SHP77 (cell line): ENCODE results near the gene ITGA4.
"Not testable (repeated sequence)": the region's sequence is repeated elsewhere in the genome, so short reads cannot be mapped to it uniquely, and the experiment has no call there.

Source experiments
- DNase-seq, 2 experiments: peaks; one replicate each; lab custom pipeline; 2025; lab: John Stamatoyannopoulos, UW

The ITGA4 gene

DNA sequence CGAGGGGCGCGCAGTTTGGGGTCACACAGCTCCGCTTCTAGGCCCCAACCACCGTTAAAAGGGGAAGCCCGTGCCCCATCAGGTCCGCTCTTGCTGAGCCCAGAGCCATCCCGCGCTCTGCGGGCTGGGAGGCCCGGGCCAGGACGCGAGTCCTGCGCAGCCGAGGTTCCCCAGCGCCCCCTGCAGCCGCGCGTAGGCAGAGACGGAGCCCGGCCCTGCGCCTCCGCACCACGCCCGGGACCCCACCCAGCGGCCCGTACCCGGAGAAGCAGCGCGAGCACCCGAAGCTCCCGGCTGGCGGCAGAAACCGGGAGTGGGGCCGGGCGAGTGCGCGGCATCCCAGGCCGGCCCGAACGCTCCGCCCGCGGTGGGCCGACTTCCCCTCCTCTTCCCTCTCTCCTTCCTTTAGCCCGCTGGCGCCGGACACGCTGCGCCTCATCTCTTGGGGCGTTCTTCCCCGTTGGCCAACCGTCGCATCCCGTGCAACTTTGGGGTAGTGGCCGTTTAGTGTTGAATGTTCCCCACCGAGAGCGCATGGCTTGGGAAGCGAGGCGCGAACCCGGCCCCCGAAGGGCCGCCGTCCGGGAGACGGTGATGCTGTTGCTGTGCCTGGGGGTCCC lies at the start of gene ITGA4:
Gene ITGA4, plus strand, starts transcription at position 266 of the 620 bp plus-strand sequence. Its CDS starts 269 bp downstream, at position 535.
- no peak for DNase-seq

DNA sequence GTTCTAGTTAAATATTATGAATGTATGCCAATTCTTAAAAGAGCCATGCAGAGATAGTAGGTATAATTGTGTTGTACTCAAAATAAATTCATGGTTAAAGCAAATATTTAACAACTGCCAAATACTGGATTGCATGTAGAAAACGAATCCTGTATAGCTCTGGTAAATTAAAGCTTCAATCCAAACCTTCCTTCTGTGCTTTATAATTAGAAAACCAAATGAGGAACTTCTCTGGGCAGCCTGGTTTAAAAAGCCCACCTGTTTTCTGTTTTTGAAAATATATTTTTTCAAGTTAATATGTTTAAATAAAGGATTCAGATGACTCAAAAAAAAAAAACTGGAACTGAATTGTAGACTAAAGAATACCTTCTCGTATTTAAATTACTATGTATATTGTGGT lies 48.3 kb upstream of the ITGA4 start:
- no peak for DNase-seq

DNA sequence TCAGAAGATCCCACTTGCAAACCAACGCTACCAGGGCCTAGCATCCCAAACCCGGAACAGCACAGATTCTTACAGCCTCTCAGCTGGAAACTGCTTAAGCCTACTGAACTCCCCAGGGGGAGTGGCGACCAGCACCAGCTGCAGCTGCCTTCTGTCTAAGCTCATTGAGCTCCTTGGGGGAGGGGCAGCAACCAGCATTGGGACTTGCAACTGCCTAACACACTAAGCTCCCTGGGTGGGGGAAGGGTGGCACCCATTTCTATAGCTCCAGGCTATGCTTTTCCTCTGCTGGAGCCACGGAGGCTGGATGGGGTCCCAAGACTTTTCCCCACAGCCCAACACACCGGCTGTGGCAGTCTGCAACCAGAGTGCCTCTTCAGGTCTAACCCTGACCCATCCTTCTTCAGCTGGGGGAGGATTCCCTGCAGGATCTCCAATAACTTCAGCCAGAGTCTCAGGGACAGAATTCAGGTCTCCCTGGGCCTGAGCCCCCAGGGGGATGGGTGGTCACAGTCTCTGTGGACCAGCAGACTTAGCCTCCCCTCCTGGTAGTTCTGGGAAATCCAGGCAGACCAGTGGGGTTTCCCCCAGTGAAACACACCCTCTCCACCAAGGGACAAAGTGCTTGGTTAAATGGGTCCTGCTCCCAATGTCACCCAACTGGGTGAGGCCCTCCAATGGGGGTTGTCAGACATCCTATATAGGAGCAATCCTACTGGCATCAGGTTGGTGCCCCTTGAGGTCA lies 45.9 kb upstream of the ITGA4 start:
- DNase-seq, result peak; percentile 82 to 95

DNA sequence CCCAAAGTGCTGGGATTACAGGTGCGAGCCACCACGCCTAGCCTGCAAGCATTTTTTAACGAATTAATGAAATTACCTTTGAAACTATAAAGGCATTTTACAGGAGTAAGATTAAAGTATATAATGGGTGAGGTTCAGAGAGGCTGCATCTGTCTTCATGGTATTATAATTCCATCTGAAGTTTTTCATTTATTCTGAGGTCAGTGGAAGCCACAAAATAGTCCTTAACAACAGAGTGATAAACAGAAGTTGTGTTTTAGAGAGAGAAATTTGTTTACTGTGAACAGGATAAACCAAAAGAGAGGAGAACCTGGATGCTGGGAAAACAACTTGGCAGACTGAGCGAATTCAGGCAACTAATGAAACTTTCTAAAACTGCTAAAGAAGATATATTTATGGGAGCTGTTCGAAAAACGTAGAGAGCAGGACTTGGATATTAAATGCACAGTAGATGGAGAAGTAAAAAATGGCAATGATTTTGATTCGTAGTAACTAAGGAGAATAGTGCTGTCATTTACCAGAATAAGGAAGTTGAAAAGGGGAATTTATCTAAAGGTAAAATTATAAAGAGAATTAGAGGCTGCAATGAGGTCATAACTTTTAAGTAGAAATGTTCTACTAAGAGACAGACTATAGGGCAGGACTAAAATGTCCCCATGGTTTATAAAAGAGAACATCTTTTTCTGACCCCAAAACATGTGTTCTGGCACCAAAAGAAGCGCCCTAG lies 37.9 kb upstream of the ITGA4 start:
- no peak for DNase-seq

DNA sequence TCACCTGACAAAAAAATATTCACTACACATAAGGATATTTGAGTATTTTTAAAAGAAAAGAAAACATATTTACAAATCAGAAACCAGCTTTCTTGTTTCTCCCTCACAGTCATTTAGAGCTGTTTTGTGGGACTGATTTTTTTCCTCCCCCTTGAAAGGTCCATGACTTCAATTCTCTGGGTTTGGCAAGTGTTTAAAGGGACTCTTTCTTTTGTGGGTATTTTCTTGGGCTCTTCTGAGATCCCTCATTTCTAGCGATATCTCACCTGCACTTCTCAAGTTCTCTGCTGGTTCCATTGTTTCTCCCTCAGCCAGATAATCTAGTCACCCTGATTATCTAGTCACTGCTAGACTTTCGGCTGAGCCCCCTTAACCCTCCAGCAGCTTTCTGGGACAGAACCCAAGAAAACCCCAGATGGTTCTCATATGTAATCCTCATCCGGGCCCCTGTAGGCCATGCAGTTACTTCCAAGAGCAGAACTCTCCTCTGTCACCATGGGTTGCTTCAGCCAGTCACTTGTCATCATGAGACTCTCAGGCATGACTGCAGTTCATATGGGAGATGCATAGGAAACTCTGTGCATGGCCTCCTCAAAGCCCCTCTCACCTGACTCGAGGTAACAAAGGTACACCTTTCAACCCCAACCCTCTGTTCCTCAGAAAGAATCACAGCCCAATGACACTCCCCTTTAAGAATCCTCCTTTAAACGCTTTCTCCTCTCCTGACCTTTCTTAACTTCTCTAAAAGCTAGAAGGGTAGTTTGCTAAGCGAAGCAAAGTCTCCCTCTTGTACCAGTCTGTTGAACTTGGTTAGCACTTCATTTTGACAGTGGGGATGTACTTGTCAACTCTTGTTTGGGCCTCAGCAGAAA lies 36.7 kb upstream of the ITGA4 start:
- DNase-seq, result no peak

DNA sequence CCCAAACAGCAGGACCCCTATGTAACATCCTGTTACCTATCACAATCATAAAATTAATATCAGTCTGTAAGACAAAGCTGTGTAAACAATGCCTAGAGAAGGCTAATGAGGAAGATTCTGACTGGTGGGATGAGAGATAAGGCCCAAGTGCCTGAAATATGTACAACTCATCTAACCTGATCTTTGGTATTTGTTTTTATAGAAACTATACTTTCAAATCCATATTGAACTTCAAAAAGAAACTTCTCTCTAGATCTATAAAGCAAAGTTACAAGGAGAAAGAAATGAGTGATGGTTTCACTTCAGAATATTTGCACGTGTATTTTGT lies 36.1 kb upstream of the ITGA4 start:
- no peak for DNase-seq

DNA sequence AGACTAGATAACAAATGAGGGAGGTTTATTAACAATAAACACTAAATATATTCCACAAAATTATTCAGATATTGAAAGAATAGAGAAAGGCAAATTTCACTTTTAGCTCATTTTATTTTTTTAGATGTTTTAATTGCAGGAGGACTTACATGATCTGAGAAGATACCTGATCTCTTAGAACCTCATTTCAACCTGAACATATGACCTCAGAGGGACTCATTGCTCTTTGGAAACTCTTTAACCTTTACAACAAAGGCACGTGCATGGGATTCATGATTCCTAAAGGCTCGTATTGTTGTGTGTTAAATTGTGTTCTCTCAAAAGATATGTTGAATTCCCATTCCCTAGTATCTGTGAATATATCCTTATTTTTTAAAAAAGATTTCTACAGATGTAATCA lies 35.7 kb upstream of the ITGA4 start:
- no peak for DNase-seq

DNA sequence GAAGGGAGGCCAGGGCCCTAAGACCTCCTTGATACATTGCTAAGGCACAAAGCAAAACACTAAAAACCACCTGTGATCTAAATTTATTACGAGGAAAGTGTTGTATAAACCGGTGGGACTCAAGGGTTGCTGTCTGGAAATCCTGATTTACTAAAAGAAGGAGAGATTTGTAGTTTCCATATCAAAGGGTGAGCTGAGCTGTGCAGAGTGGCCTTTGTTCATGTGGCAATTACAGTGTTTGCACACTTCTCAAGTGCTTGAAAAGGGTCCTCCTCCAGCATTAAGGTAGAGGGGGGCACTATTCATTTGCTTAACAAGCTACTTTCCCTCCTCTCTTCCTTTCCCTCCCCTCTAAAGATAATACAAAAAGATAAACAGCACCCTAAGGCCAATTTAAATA lies 30.5 kb upstream of the ITGA4 start:
- DNase-seq, result peak; percentile 30 to 58

DNA sequence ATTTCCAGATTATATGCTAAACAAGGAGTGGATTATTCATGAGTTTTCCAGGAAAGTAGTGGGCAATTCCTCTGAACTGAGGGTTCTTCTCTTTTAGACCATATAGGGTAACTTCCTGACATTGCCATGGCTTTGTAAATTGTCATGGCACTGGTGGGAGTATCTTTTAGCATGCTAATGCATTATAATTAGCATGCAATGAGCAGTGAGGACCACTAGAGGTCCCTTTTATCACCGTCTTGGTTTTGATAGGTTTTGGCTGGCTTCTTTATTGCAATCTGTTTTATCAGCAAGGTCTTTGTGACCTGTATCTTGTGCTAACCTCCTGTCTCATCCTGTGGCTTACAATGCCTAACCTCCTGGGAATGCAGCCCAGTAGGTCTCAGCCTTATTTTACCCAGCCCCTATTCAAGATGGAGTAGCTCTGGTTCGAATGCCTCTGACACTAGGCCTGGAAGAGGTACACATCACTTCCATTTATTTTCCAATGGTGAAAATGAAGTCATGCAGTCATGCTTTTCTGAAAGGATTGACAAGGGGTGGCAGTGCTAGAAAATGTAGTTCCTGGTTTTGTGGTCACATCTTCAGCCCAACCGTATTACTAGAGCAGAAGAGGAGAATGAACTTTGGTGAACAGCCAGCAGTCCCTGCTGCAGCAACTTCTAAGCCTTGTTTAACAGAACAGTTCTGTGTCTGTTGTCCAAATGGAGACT lies 26.6 kb upstream of the ITGA4 start:
- DNase-seq, result no peak

DNA sequence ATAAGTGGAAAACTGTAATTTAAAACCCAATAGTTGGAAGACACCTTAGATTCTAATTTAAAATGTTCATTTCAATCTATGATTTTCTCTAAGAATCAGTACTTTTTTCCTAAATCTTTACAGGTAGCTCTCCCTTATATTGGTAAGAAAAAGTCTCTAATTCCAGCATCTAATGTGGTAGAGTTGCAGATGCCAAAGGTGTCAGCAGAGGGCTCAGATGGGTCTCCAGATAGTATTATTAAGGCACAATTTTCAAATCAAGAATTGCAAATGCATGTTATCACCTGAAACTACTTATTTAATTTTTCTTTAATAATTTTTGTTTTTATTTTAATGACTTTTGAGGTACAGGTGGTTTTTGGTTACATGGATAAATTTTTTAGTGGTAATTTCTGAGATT lies 25.5 kb upstream of the ITGA4 start:
- DNase-seq, result no peak

DNA sequence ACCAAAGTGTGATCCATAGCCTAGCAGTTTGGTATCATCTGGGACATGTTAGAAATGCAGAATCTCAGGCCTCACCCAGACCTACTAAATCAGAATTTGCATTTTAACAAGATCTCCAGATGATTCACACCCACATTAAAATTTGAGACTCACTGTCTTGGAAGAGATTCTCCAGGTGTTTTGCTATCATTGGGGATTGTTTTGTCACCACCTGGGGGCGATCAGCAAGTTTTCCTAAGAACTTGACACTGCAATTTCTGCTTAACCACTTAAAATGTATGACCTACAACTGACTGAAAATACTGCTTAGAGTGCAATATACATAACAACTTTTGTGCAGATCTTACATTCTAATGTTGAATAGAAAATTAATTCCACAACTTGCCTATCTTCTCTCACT lies 18.9 kb upstream of the ITGA4 start:
- no peak for DNase-seq

DNA sequence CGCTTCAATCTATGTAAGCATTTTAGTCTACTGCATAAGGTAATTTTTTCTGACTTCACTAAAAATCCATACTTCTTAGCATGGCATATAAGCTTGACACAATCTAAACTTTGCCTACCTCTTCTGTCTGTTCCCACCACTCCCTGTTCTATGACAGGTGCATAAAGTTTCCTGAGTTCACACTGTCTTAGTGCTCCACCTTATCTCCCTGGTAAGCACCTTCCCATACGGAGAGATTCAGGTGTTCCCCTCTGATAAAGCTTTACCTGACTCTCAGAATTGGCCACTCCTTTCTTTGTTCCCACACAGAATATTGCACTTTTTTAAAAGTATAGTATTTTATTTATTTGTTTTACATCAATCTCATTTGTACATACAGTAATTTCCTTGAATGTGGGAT lies 16.8 kb upstream of the ITGA4 start:
- no peak for DNase-seq

DNA sequence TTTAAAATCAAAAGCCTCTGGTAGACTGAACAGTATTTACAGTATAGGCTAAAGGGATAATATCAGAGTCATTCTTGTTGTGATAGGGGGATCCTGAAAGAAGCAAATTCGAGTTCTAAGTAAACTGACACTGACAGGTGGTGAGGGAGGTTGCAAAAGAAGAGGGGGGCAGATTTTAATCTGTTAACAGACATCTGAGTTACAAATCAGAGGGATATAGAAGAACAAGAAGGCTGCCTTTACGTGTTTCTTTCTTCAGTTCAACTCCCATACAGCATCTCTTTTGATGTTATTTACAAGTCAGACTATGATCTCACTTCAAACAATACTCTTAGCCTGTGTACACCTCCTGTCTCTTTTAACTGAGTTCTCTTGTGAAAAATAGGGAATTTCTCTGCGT lies 16.3 kb upstream of the ITGA4 start:
- DNase-seq, result no peak

DNA sequence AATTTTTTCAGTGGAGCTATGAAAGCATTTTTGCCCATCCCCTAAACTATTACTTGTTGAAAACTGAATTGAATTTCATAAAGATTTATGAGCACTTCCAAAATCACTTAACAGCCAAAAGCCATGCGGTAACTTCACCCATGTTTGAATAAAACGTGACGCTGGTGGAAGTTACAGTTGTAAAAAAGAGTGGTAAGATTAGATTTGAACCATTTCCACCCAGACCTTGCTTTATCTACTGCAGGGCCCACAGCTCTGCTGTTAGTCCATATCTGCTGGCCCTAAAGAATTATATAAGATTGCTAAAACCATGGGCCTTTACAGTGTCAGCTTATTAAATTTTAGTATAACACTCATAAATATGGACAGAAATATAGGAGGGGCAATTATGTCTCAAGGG lies 15.5 kb upstream of the ITGA4 start:
- no peak for DNase-seq

DNA sequence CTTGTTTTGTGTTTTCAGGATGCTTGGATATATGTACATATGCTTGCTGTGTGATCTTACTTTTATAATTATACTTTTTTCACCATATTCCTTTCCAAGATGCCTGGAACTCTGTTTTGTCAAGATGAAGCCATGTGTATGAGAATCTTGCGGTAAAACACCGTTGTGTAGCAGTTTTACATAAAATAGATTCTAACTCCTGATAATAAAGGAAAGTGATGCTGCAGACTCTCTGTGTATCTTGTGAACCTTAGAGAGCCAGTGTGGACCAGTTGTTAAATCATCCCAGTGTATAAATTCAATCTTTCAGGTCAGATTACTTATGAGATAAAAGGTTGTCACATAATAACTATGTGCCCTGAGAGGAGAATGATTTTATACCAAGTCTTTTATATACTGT lies 12.5 kb upstream of the ITGA4 start:
- no peak for DNase-seq

DNA sequence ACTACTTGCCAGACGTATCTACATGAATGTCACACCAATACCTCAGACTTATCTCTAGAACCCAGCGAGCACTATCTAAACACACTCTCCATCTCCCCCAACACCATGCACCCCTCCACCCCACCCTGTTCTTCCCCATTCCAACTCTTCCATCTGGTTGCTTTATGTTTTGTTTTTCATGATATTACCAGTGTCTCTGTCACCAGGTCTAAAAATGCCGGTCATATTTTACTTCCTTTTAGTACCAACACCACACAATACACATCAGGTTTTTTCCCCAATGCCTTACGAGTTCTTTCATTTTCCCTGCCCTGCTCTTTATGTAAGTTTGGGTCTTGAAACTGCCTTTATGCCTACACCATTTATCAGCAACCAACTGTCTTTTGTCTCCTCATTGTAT lies 10.2 kb upstream of the ITGA4 start:
- DNase-seq, result no peak

DNA sequence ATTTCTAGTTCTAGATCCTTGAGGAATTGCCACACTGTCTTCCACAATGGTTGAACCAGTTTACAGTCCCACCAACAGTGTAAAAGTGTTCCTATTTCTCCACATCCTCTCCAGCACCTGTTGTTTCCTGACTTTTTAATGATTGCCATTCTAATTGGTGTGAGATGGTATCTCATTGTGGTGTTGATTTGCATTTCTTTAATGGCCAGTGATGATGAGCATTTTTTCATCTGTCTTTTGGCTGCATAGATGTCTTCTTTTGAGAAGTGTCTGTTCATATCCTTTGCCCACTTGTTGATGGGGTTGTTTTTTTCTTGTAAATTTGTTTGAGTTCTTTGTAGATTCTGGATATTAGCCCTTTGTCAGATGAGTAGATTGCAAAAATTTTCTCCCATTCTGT lies 7.9 kb upstream of the ITGA4 start:
- not testable (repeated sequence) for DNase-seq

DNA sequence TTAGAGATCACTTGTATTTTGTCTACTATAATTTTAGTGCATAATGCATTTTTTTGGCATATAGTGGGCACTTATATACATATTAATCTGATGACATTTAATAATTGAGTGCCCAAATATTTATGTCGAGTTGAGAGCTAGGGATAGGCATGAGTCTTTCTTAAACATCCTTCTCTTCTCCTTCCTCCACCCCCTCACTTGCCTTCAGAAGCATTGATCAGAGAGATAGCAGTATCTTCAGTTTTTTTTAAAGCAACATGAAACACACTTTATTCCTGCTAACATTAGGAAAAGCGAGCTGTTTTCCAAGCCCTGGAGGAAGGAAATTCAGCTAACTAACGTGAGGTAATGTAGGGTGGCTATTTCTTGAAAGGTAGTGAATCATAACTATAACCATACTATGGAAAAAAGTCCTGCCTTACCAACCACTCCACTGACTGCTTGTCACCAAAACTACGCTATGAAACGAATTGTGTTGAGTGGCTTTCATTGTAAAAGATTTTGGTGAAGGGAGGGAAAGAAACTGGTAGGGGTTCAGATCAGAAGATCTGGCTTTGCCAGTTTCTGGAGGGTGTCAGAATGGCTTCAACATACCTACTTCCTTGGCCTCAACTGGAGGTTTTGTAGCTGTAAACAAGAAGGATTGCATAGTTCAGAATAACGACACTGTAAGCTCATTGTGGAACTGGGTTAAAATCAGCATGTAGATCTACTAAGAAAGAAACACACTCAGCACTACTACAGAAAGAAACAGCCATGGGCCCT lies 2.3 kb upstream of the ITGA4 start:
- no peak for DNase-seq

DNA sequence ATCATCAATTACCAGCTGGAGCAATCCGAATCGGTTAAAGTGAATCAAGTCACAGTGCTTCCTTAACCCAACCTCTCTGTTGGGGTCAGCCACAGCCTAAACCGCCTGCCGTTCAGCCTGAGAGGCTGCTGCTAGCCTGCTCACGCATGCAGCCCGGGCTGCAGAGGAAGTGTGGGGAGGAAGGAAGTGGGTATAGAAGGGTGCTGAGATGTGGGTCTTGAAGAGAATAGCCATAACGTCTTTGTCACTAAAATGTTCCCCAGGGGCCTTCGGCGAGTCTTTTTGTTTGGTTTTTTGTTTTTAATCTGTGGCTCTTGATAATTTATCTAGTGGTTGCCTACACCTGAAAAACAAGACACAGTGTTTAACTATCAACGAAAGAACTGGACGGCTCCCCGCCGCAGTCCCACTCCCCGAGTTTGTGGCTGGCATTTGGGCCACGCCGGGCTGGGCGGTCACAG lies 496 bp upstream of the ITGA4 start:
- DNase-seq, result no peak

DNA sequence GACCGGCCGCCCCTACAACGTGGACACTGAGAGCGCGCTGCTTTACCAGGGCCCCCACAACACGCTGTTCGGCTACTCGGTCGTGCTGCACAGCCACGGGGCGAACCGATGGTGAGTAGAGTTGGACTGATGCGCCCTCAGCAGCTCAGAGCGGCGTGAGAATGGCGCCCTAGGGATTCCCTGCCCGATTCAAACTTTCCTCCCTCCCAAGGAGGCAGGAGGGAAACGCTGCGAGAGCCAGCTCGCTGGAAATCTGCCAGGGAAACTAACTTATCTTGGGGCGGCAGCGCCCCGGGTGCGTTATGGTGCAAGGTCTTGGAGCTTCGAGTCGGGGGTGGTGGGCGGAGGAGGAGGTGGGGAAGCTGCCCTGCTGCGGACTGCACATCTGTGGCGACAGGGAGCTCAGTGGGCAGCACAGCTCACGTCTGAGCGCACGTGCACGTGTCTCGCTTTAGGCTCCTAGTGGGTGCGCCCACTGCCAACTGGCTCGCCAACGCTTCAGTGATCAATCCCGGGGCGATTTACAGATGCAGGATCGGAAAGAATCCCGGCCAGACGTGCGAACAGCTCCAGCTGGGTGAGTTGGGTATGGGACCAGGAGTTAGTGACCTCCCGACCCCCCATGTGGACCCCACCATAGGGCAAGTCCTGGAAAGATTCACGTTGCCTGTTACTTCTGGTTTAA lies 697 bp downstream of the ITGA4 start:
- no peak for DNase-seq
